ENCODE data around the gene CERS6. TPM values are rescaled to one million over a fixed set of nuclear protein-coding genes. Genes with fewer than 3 reads are reported as not detected.

CERS6 gene
- total RNA-seq, 1 donor from 2014 or later = 9.3 TPM

DNA sequence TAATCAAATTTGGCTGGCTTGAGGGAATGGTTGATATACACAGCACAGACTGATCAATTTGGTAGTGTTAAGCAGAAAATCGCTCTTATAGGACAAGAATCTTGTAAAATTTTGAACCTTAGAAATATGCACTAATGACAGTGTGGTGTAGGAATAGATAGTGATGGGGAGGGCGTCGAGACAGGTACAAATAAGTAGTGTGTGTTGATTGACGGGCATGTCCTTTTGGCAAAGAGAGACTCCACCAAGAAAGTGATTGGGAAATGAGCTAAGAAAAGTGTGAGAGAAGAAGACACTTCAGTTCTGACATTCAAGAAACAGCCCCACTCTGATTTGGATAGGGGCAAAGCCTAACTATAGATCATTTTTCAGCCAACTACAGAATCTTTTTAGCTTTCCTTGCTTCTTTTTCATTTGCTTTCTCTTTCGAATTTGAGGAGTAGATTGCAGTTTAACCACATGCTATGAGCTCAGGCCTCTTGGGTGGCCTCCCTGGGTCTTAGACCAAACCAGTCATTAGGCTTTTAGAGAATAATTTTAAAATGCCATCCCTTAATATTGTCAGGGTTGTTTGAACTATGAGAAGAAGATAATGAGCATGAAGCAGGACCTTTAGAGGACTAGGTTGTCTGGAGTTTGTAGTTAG lies 127.1 kb downstream of the CERS6 start:
- DNase-seq (ENCODE audit: low spot score) (no peak), ATAC-seq (peak; percentile 70)
- intact Hi-C loops (cut with DNase I) = no loop called here

- intact Hi-C loops (cut with DNase I) = no loop called here
- peak; percentile 35 for ATAC-seq
- no peak for DNase-seq (ENCODE audit: low spot score)
Observed at GRCh38 chr2:168583710-168584521, 127.8 kb downstream of the CERS6 start.

GRCh38 chr2:168584911-168585310 lies 128.8 kb downstream of the CERS6 start:
- intact Hi-C loops (cut with DNase I) = no loop called here
- no peak for ATAC-seq

GRCh38 chr2:168585700-168586099 lies 129.6 kb downstream of the CERS6 start:
- ATAC-seq (no peak), DNase-seq (ENCODE audit: low spot score) (no peak)
- intact Hi-C loops (cut with DNase I) = no loop called here

More at GRCh38 chr2:168584911-168585310, 128.8 kb downstream of the CERS6 start:
- DNase-seq (ENCODE audit: low spot score) = no peak

- ATAC-seq (peak; percentile 48), DNase-seq (ENCODE audit: low spot score) (no peak)
- intact Hi-C loops (cut with DNase I) = no loop called here
Observed at GRCh38 chr2:168587307-168587706, 131.2 kb downstream of the CERS6 start.

DNA sequence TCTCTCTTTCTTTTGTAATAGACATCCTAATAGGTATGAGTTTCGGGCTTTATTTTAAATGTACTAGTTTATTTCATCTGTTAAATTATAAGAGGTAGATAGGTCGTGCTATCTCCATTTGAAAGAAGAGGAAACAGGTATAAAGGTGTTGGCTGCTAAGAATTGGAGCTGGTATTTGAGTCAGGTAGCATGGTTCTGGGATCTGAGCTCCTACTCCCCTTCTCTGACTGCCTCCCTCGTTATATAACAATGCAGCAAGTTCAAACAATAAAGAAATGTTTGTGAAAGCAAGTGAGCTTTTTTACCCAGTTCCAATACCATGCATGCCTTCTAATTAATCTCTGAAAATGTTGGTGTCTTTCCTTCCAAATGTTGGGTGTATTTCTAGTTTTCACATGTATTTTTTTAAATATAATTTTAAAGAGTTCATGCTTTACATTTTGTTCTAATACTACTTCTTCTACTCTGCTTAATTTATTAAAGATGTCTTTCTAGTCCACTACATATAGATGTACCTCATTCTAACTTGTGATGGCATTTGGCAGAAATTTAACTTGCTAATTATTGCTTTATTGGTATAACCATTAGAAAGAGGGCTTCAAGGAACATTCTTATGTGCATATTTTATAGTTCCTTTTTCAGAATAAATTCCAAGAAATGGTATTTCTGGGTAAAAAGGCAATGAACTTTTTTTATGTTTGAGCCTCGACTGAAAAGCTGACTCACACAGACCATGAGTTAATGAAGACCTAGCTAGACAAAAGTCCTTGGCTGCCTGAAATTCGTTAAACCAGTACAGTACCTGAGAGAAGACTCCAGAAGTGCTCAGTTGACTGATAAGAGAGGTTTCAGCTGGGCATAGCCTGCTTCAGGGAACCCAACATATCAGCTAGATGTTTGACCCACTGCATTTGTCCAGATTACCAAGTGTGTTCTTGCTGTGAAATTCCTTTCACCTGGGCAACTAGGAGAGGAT lies 133.5 kb downstream of the CERS6 start:
- ATAC-seq (no peak), DNase-seq (ENCODE audit: low spot score) (no peak)
- intact Hi-C loops (cut with DNase I) = no loop called here

- ATAC-seq = no peak
- DNase-seq (ENCODE audit: low spot score) = no peak
- intact Hi-C loops (cut with DNase I) = no loop called here
Observed at GRCh38 chr2:168592181-168592831, 136.2 kb downstream of the CERS6 start.

DNA sequence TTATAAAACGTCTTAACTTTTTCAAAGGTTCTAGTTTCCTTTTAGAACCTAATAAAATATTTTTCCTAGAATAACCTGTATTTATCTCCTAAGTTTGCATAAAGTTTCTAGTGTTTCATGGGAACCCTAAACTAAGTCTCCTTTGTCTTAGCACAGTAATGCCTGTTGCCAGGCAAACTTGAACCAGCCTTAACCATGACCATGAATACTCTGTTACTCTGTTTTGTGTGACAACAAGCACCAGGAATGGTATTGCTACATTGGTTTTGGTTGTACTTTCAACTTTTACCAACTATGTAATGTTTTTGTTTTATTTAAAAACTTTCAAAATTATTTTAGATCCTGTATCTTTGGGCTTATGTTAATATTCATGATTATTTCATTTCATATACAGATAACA lies 137.6 kb downstream of the CERS6 start:
- intact Hi-C loops (cut with DNase I) = no loop called here
- DNase-seq (ENCODE audit: low spot score) (no peak), ATAC-seq (no peak)

DNA sequence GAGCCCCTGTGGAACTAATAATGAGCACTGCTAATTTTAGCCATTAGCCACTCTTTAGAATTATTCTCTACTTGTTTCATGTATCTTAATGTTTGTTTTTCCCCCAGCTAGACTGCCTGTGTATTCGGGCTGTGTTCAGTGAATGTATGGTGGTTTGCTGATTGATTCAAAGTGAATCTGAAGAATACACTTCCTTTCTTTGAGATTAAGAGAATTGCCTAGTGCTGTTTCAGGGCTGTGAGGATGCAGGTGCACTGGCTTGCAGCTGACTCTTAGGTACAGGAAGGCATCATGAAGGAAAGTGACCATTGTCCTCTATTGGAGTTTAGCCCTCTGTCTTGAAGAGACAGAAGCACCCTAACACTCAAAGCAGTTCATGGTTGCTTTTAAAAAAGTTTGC lies 138.7 kb downstream of the CERS6 start:
- no peak for ATAC-seq
- DNase-seq (ENCODE audit: low spot score) = no peak
- intact Hi-C loops (cut with DNase I) = no loop called here

- ATAC-seq = no peak
- DNase-seq (ENCODE audit: low spot score) = no peak
- intact Hi-C loops (cut with DNase I) = no loop called here
Observed at GRCh38 chr2:168596881-168597655, 141.0 kb downstream of the CERS6 start.

GRCh38 chr2:168599738-168600137 lies 143.7 kb downstream of the CERS6 start:
- DNase-seq (ENCODE audit: low spot score) (no peak), ATAC-seq (no peak)
- intact Hi-C loops (cut with DNase I) = no loop called here

- DNase-seq (ENCODE audit: low spot score) = no peak
- intact Hi-C loops (cut with DNase I) = no loop called here
Observed at GRCh38 chr2:168600949-168601348, 144.9 kb downstream of the CERS6 start.

DNA sequence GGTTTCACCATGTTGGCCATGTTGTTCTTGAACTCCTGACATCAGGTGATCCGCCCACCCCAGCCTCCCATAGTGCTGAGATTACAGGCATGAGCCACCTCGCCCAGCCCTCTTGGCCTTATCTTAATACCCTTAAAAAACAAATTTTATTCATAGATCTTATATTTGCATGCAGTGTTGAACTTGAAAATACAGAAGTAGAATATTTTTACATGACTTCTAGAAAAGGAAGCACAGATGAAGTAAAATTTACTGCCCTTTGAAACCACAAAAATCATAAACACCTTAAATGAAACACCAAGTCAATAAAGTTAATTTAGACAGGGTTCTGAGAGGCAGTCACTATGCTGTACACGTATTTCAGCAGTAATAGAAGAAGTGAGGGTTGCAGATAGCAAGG lies 145.7 kb downstream of the CERS6 start:
- no peak for ATAC-seq
- DNase-seq (ENCODE audit: low spot score) = no peak
- intact Hi-C loops (cut with DNase I) = no loop called here

More at GRCh38 chr2:168600949-168601348, 144.9 kb downstream of the CERS6 start:
- no peak for ATAC-seq

- no peak for DNase-seq (ENCODE audit: low spot score)
- intact Hi-C loops (cut with DNase I) = no loop called here
- no peak for ATAC-seq
Observed at GRCh38 chr2:168602379-168602778, 146.3 kb downstream of the CERS6 start.

DNA sequence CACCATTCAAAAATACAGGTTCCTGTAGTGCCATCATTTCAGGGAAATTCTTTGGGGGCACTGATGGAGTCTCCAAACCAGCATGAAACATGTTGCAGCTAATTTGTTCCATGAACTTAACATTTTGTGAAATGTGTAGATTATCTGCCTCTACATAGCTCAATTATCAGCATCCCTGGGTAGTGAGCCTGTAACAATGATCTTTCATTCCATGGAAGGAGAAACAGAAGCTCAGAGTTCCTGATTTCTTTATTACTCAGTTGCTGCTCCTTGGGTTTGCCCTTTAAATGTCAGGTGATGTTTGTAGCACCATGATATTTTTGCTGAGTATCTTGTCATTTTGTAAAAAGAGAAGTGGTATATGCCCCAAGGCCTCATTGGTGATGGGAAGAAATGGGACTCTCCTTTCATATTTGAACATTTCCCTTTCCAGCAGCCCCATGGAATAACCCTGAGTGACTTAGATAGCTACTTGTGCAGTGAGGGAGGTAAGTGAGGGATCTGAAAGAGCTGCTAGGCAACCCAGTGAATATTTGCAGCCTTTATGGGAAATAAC lies 146.9 kb downstream of the CERS6 start:
- DNase-seq (ENCODE audit: low spot score) (no peak), ATAC-seq (no peak)
- intact Hi-C loops (cut with DNase I) = no loop called here

GRCh38 chr2:168603439-168603961 lies 147.4 kb downstream of the CERS6 start:
- intact Hi-C loops (cut with DNase I) = no loop called here
- DNase-seq (ENCODE audit: low spot score) (no peak), ATAC-seq (no peak)

GRCh38 chr2:168604252-168604651 lies 148.2 kb downstream of the CERS6 start:
- ATAC-seq (no peak), DNase-seq (ENCODE audit: low spot score) (no peak)
- intact Hi-C loops (cut with DNase I) = no loop called here

- no peak for DNase-seq (ENCODE audit: low spot score)
- intact Hi-C loops (cut with DNase I) = no loop called here
- no peak for ATAC-seq
Observed at GRCh38 chr2:168607992-168608391, 151.9 kb downstream of the CERS6 start.

Measured in sciatic nerve (tissue), 2 donors.